ENCODE measurements around the gene PIP4K2B.

DNA sequence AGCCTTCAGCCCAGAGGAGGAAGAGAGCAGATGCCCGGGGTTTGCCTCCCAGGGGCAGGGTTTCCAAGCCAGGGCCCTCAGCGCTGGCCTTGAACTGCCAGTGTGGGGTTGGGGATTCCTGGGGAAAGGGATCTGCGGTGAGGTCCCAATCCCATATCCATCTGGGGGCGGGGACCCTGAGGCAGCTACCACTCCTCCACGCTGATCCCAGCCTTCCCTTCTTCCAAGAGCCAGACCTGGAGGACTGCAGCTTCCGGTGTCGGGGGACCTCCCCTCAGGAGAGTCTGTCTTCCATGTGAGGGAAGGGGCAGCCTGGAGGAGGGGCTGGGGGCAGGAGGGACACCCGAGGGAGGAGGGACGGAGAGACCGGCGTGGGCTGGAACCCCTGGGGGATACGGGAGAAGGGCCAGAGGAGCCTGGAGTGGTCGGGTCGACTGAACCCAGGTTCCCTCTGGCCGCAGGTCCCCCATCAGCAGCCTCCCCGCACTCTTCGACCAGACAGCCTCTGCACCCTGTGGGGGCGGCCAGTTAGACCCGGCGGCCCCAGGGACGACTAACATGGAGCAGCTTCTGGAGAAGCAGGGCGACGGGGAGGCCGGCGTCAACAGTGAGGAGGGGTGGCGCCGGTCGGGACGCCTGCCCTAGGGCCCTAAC is 79.9 kb downstream of the PIP4K2B start:
- TF ChIP-seq, protein P1, sequence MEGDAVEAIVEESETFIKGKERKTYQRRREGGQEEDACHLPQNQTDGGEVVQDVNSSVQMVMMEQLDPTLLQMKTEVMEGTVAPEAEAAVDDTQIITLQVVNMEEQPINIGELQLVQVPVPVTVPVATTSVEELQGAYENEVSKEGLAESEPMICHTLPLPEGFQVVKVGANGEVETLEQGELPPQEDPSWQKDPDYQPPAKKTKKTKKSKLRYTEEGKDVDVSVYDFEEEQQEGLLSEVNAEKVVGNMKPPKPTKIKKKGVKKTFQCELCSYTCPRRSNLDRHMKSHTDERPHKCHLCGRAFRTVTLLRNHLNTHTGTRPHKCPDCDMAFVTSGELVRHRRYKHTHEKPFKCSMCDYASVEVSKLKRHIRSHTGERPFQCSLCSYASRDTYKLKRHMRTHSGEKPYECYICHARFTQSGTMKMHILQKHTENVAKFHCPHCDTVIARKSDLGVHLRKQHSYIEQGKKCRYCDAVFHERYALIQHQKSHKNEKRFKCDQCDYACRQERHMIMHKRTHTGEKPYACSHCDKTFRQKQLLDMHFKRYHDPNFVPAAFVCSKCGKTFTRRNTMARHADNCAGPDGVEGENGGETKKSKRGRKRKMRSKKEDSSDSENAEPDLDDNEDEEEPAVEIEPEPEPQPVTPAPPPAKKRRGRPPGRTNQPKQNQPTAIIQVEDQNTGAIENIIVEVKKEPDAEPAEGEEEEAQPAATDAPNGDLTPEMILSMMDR (IDR thresholded peaks at IDR 0.05; ENCODE audit: poor library complexity): no peak
- TF ChIP-seq EZH2 (IDR thresholded peaks at IDR 0.05; ENCODE audit: borderline replicate concordance) (no peak), EZH2phosphoT487 (IDR thresholded peaks at IDR 0.05; ENCODE audit: low read depth, severe bottlenecking, unreplicated experiment) (no peak)
